Measurements from ENCODE around the gene TMEM225B. TPM values are rescaled to one million over a fixed set of nuclear protein-coding genes. Genes with fewer than 3 reads are reported as not detected.

The TMEM225B gene
- total and polyA plus RNA-seq, 2 donors (not counting 1 experiment from before 2014, with no cell fraction given) = 0.86 to 0.95 TPM

DNA sequence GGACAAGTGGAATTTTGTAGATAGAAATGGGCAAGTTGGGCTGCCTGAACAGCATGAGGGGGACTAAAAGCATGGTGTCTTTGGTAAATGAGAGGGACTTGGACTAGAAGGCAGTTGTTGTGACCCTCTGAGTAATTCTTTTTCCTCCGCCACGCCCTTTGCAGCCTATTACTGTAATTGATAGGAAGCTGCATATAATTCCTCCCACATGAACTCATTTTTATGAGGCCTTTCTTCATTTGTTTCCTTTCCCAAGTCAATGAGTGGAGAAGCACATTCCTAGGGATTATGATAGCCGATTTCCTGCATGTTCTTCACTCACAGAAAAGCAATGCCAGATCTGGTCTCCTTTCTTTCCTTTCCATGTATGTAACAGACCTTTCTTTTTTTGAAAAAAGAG is 46.4 kb downstream of the TMEM225B start:
- no peak overlapping the region for H3K27ac ChIP-seq (ENCODE audit: low read length in 2 of 2)
- Mint-ChIP-seq H3K4me1 (no peaks in the 10 kb centered on the region), H3K9me3 (ENCODE audit: insufficient read depth) (no peaks in the 10 kb centered on the region), H3K4me3 (no peak overlapping the region), H3K27me3 (no peaks in the 10 kb centered on the region), H3K27ac (no peak overlapping the region)
- no peak overlapping the region for H2AFZ ChIP-seq (ENCODE audit: insufficient read depth, low read depth, low read length, poor library complexity, severe bottlenecking)
- H3K79me2 ChIP-seq (ENCODE audit: control insufficient read depth, insufficient read depth, low read length) = no peaks in the 10 kb centered on the region
- no peak overlapping the region for H3K9ac ChIP-seq (ENCODE audit: low read length)
- no peak overlapping the region for H3K4me3 ChIP-seq (ENCODE audit: control extremely low read depth in 1 of 5, extremely low read depth in 1 of 5, insufficient read depth in 1 of 5, low read depth in 2 of 5, low read length in 4 of 5)
- H3K4me2 ChIP-seq (replicated peaks; ENCODE audit: low read depth, low read length, poor library complexity, severe bottlenecking) = no peak overlapping the region
- no peaks in the 10 kb centered on the region for H3K4me1 ChIP-seq (ENCODE audit: control insufficient read depth in 2 of 2, insufficient read depth in 2 of 2, low read length in 2 of 2)
- no peaks in the 10 kb centered on the region for H3K9me3 ChIP-seq (ENCODE audit: control extremely low read depth in 1 of 3, control insufficient read depth in 2 of 3, insufficient read depth in 1 of 3, low read length in 2 of 3)
- ATAC-seq (ENCODE audit: low read depth) = no peak
- no peaks in the 10 kb centered on the region for H3K27me3 ChIP-seq (replicated peaks in 1 of 4; ENCODE audit: control extremely low read depth in 1 of 4, control insufficient read depth in 3 of 4, insufficient read depth in 4 of 4, low read length in 3 of 4)
- no peaks in the 10 kb centered on the region for H4K20me1 ChIP-seq (ENCODE audit: control insufficient read depth, insufficient read depth, low read length, poor library complexity, severe bottlenecking)
- H3K36me3 ChIP-seq (replicated peaks in 1 of 2; ENCODE audit: control extremely low read depth in 1 of 2, control insufficient read depth in 1 of 2, extremely low read depth in 1 of 2, insufficient read depth in 2 of 2, low read length in 1 of 2) = peaks cover 0 to 10% of the 10 kb centered on the region in 2 experiments
- no CpG with 5 or more reads among the region's 3 CpGs for WGBS (ENCODE audit: insufficient coverage)
- CTCF ChIA-PET = no interaction called here
- POLR2A ChIA-PET = no interaction called here
- intact Hi-C loops (cut with micrococcal nuclease) = no loop called here
- DNase-seq = no peak
- TF ChIP-seq, protein P1, sequence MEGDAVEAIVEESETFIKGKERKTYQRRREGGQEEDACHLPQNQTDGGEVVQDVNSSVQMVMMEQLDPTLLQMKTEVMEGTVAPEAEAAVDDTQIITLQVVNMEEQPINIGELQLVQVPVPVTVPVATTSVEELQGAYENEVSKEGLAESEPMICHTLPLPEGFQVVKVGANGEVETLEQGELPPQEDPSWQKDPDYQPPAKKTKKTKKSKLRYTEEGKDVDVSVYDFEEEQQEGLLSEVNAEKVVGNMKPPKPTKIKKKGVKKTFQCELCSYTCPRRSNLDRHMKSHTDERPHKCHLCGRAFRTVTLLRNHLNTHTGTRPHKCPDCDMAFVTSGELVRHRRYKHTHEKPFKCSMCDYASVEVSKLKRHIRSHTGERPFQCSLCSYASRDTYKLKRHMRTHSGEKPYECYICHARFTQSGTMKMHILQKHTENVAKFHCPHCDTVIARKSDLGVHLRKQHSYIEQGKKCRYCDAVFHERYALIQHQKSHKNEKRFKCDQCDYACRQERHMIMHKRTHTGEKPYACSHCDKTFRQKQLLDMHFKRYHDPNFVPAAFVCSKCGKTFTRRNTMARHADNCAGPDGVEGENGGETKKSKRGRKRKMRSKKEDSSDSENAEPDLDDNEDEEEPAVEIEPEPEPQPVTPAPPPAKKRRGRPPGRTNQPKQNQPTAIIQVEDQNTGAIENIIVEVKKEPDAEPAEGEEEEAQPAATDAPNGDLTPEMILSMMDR (IDR thresholded peaks at IDR 0.05) = no peak
- TF ChIP-seq EZH2 (IDR thresholded peaks at IDR 0.05; ENCODE audit: borderline replicate concordance, insufficient read depth, low read depth, low read length, poor library complexity, severe bottlenecking) = no peak

DNA sequence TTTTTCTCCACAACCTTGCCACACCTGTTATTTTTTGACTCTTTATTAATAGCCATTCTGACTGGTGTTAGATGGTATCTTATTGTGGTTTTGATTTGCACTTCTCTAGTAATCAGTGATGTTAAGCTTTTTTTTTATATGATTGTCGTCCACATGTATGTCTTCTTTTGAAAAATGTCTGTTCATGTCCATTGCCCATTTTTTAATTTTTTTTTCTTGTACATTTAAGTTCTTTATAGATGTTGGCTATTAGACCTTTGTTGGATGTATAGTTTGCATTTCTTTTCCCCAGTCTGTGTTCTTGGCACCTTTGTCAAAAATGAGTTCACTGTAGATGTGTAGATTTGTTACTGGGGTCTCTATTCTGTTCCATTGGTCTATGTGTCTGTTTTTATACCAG is 47.5 kb downstream of the TMEM225B start:
- no CpG with 5 or more reads among the region's 1 CpG for WGBS (ENCODE audit: insufficient coverage)
- TF ChIP-seq, protein P1 (IDR thresholded peaks at IDR 0.05) = no peak
- no peak for TF ChIP-seq EZH2 (IDR thresholded peaks at IDR 0.05; ENCODE audit: borderline replicate concordance, insufficient read depth, low read depth, low read length, poor library complexity, severe bottlenecking)
- H3K4me3 Mint-ChIP-seq = no peak overlapping the region
- H3K4me3 ChIP-seq (ENCODE audit: control extremely low read depth in 1 of 5, extremely low read depth in 1 of 5, insufficient read depth in 1 of 5, low read depth in 2 of 5, low read length in 4 of 5) = no peak overlapping the region
- no peaks in the 10 kb centered on the region for H3K4me1 ChIP-seq (ENCODE audit: control insufficient read depth in 2 of 2, insufficient read depth in 2 of 2, low read length in 2 of 2)
- no peak overlapping the region for H3K4me2 ChIP-seq (replicated peaks; ENCODE audit: low read depth, low read length, poor library complexity, severe bottlenecking)
- intact Hi-C loops (cut with micrococcal nuclease) = no loop called here
- H3K79me2 ChIP-seq (ENCODE audit: control insufficient read depth, insufficient read depth, low read length) = no peaks in the 10 kb centered on the region
- no peak overlapping the region for H3K27ac ChIP-seq (ENCODE audit: low read length in 2 of 2)
- no peak overlapping the region for H3K9ac ChIP-seq (ENCODE audit: low read length)
- H4K20me1 ChIP-seq (ENCODE audit: control insufficient read depth, insufficient read depth, low read length, poor library complexity, severe bottlenecking) = no peaks in the 10 kb centered on the region
- H2AFZ ChIP-seq (ENCODE audit: insufficient read depth, low read depth, low read length, poor library complexity, severe bottlenecking) = no peak overlapping the region
- ChIA-PET POLR2A (no interaction called here), CTCF (no interaction called here)
- H3K27me3 Mint-ChIP-seq = no peaks in the 10 kb centered on the region
- no peaks in the 10 kb centered on the region for H3K4me1 Mint-ChIP-seq
- no peak for ATAC-seq (ENCODE audit: low read depth)
- H3K9me3 ChIP-seq (ENCODE audit: control extremely low read depth in 1 of 3, control insufficient read depth in 2 of 3, insufficient read depth in 1 of 3, low read length in 2 of 3) = no peaks in the 10 kb centered on the region
- no peak overlapping the region for H3K27ac Mint-ChIP-seq
- no peak for DNase-seq
- H3K9me3 Mint-ChIP-seq (ENCODE audit: insufficient read depth) = no peaks in the 10 kb centered on the region
- peaks cover 0 to 10% of the 10 kb centered on the region in 2 experiments for H3K36me3 ChIP-seq (replicated peaks in 1 of 2; ENCODE audit: control extremely low read depth in 1 of 2, control insufficient read depth in 1 of 2, extremely low read depth in 1 of 2, insufficient read depth in 2 of 2, low read length in 1 of 2)
- no peaks in the 10 kb centered on the region for H3K27me3 ChIP-seq (replicated peaks in 1 of 4; ENCODE audit: control extremely low read depth in 1 of 4, control insufficient read depth in 3 of 4, insufficient read depth in 4 of 4, low read length in 3 of 4)

Data from B cell (primary cell).